Heart right ventricle (tissue), 16 donors: ENCODE results near the gene CTPS1. TPM values are rescaled to one million over a fixed set of nuclear protein-coding genes. Genes with fewer than 3 reads are reported as not detected.

Experiments
- ATAC-seq, 8 donors: fragments of 200-7000 bp; cut with Tn5 transposase; one replicate each; pipeline ENCODE4 v1.9.1; 2020; ENCODE audit warnings: mild to moderate bottlenecking in 8 of 8, moderate library complexity in 8 of 8, moderate number of reproducible peaks in 1 of 8
- DNase-seq, 2 donors: peaks; one replicate each; pipeline ENCODE4 v3.0.0-alpha.2; 2020
- H3K27ac ChIP-seq, 10 donors: fragments of 200-600 bp; sonication (generic) in 2 of 10; one replicate each; pipeline versions ENCODE4 v1.5.0 to v1.8.0; 2020 to 2022; ENCODE audit warnings: mild to moderate bottlenecking in 3 of 10
- H3K27me3 ChIP-seq, 7 donors: fragments of 200-600 bp; one replicate each; pipeline ENCODE4 v1.8.0; 2021 to 2022; ENCODE audit warnings: mild to moderate bottlenecking in 2 of 7
- H3K36me3 ChIP-seq, 9 donors: fragments of 200-600 bp; sonication (generic) in 1 of 9; one replicate each; pipeline versions ENCODE4 v1.5.0 to v1.8.0; 2020 to 2022; ENCODE audit warnings: mild to moderate bottlenecking in 2 of 9
- H3K4me1 ChIP-seq, 9 donors: fragments of 200-600 bp; sonication (generic) in 1 of 9; one replicate each; pipeline versions ENCODE4 v1.5.0 to v1.8.0; 2020 to 2022; ENCODE audit warnings: mild to moderate bottlenecking in 4 of 9
- H3K4me3 ChIP-seq, 10 donors: fragments of 200-600 bp; sonication (generic) in 2 of 10; one replicate each; pipeline versions ENCODE4 v1.5.0 to v1.8.0; 2020 to 2022; ENCODE audit warnings: mild to moderate bottlenecking in 7 of 10, moderate library complexity in 2 of 10
- H3K9me3 ChIP-seq, 11 donors: fragments of 200-600 bp in 10 of 11; sonication (generic) in 2 of 11; one replicate each; pipeline versions ENCODE4 v1.5.0 to v1.8.0; 2013 to 2022; ENCODE audit warnings: mild to moderate bottlenecking in 2 of 11, control low read depth in 1 of 11, moderate library complexity in 1 of 11
- CTCF ChIP-seq, 9 donors: fragments of 200-600 bp; sonication (generic) in 2 of 9; IDR thresholded peaks; one replicate each; pipeline versions ENCODE4 v1.5.0 to v1.8.0; 2021 to 2022; ENCODE audit warnings: antibody characterized with exemption in 9 of 9, mild to moderate bottlenecking in 5 of 9, moderate library complexity in 1 of 9
- WGBS, 2 donors: extraction: QIAGEN DNeasy Blood & Tissue Kit; methylation state at CpG; one replicate each; pipeline ENCODE4 v1.1.7; 2013; ENCODE audit warnings: inconsistent platforms in 1 of 2; 5-methylcytosine and 5-hydroxymethylcytosine counted together
- intact Hi-C, 10 donors: fragments of 100-400 bp; cut with DNase I; formaldehyde crosslinking; loops; one replicate each; pipeline versions ENCODE4 v1.11.1 to v1.14.2; 2022
- polyA plus RNA-seq, 2 donors: library from polyadenylated mRNA; stranded (reverse); fragments of 200-250 nt; gene quantifications; one replicate each; pipeline ENCODE4 v1.2.3, GENCODE V29; 2013
- total RNA-seq, 10 donors: library from RNA; stranded (reverse); fragmentation: NEBNext Ultra II Directional in 3 of 10; extraction: Animal tissue kit (Norgen Biotek cat#: 25700) in 3 of 10; gene quantifications; one replicate each; pipeline versions ENCODE4 v1.2.1 to v1.2.4, GENCODE V29; 2021 to 2023
- donor health status: Arrhythmogenic right ventricular cardiomyopathy.
- donor health status: ischemic (EF 13 %, LVEDD 7.1; RV severe dilation, severe dysfunction).
- donor health status: healthy with polysubstance abuse.
- donor health status: DM: no; HTN: yes; CAD: no.
- donor health status: DM: no; HTN: no; CAD: no.
- donor health status: ischemic (EF 25% LVEDD 6.9; RV normal size, moderate dysfunction).
- donor health status: ischemic (EF 25% LVEDD 5.7; RV mildly dilated, moderate dysfunction).
- donor health status: healthy.
- donor health status: DM: yes; HTN: yes; CAD: no.
- donor health status: Ischemic cardiomyopathy.
- donor health status: ischemic (EF 35%, LVEDD 5.7; RV mildly dilated, moderate dysfunction).
- donor health status: nonischemic (EF 11% LVEDD 7.7; RV severe dilation, severe dysfunction).
- donor health status: DM: yes; HTN: yes; CAD: no.
- donor health status: PGD.
- donor health status: ischemic (EF 29% LVEDD 5.4; RV normal size, mild dysfunction).
- donor health status: nonischemic (EF 23%, LVEDD 6.1; RV moderate dilation, normal function).

Gene CTPS1
- total and polyA plus RNA-seq, 12 donors: 4.6 to 12.1 (median 7.1) TPM

GRCh38 chr1:41020654-41021053 is 41.2 kb downstream of the CTPS1 start:
- H3K4me1 ChIP-seq: peaks cover 6 to 22% (median 18%) of the 10 kb centered on the region in 9 donors
- H3K9me3 ChIP-seq: no peaks in the 10 kb centered on the region
- H3K27ac ChIP-seq: peak overlapping the region in 4 of 10 donors; percentile 33 to 70 (median 35)
- WGBS, 2 donors: 77 to 80% methylated on average over 3 of the region's 3 CpGs
- no peaks in the 10 kb centered on the region for H3K27me3 ChIP-seq
- peaks cover 0 to 31% (median 0%) of the 10 kb centered on the region in 9 donors for H3K36me3 ChIP-seq
- TF ChIP-seq CTCF (IDR thresholded peaks at IDR 0.05): no peak
- no peak for ATAC-seq
- H3K4me3 ChIP-seq: no peak overlapping the region
- DNase-seq: no peak
- intact Hi-C loops: loop anchor here in 1 of 10 donors (10.0 kb wide), 1 partner anchor 94 kb away; no protein-coding TSS in a partner anchor

- ATAC-seq (peak; percentile 32 to 73 (median 62)), DNase-seq (peak; percentile 45)
- intact Hi-C loops: loop anchor here in 1 of 10 donors (10.0 kb wide), 1 partner anchor 93 kb away; no protein-coding TSS in a partner anchor
- no peak for TF ChIP-seq CTCF (IDR thresholded peaks at IDR 0.05)
- WGBS, 2 donors: 48 to 52% methylated on average over 12 of the region's 12 CpGs
- Histone ChIP-seq H3K27ac (peak within 1 kb of the TSS in 8 of 10 donors; percentile 14 to 70 (median 40)), H3K27me3 (no peaks in the 10 kb centered on the region), H3K4me3 (no peak within 1 kb of the TSS), H3K36me3 (peaks cover 0 to 33% (median 0%) of the 10 kb centered on the region in 9 donors), H3K9me3 (no peaks in the 10 kb centered on the region), H3K4me1 (peaks cover 5 to 18% (median 12%) of the 10 kb centered on the region in 9 donors)
Observed at GRCh38 chr1:41021526-41022308, 42.2 kb downstream of the CTPS1 start, which contains the start of gene SLFNL1. Gene SLFNL1, minus strand, starts transcription at chr1:41021725. Its CDS starts 1,065 bp downstream, at chr1:41020660.

- WGBS, 2 donors: 91 to 93% methylated on average over 10 of the region's 10 CpGs
- Histone ChIP-seq H3K4me3 (no peak overlapping the region), H3K9me3 (no peaks in the 10 kb centered on the region), H3K27ac (peak overlapping the region in 3 of 10 donors; percentile 34 to 70 (median 45)), H3K36me3 (peaks cover 0 to 37% (median under 1%) of the 10 kb centered on the region in 9 donors), H3K27me3 (no peaks in the 10 kb centered on the region), H3K4me1 (peaks cover 5 to 18% (median 12%) of the 10 kb centered on the region in 9 donors)
- intact Hi-C loops: loop anchor here in 1 of 10 donors (10.0 kb wide), 1 partner anchor 92 kb away; no protein-coding TSS in a partner anchor
- no peak for TF ChIP-seq CTCF (IDR thresholded peaks at IDR 0.05)
- no peak for ATAC-seq
- DNase-seq: no peak
Observed at GRCh38 chr1:41022424-41022823, 42.9 kb downstream of the CTPS1 start.

- peak in 3 of 9 donors; percentile 19 to 23 (median 20) for TF ChIP-seq CTCF (IDR thresholded peaks at IDR 0.05)
- no peak for DNase-seq
- Histone ChIP-seq H3K9me3 (no peaks in the 10 kb centered on the region), H3K27ac (no peak overlapping the region), H3K27me3 (no peaks in the 10 kb centered on the region), H3K4me1 (peaks cover 5 to 18% (median 12%) of the 10 kb centered on the region in 9 donors), H3K36me3 (peaks cover 0 to 43% (median 7%) of the 10 kb centered on the region in 9 donors), H3K4me3 (no peak overlapping the region)
- WGBS, 2 donors: 90 to 95% methylated on average over 5 of the region's 5 CpGs
- intact Hi-C loops: loop anchor here in 1 of 10 donors (10.0 kb wide), 1 partner anchor 91 kb away; no protein-coding TSS in a partner anchor
- ATAC-seq: no peak
Observed at GRCh38 chr1:41023279-41023990, 43.9 kb downstream of the CTPS1 start.
